Kidney (tissue), 14 donors: ENCODE results near the gene NR6A1. TPM values are rescaled to one million over a fixed set of nuclear protein-coding genes. Genes with fewer than 3 reads are reported as not detected.

Source experiments
- DNase-seq, 5 donors: peaks; one replicate each; pipeline ENCODE4 v3.0.0-alpha.2; 2013 to 2020
- FAIRE-seq: peaks from 2 replicates; lab custom pipeline; 2012; peaks lifted over from hg19 to GRCh38; lab: Jason Lieb, UNC
- H3K27ac ChIP-seq, 2 donors: one replicate each; pipeline ENCODE4 v1.7.0; 2013; ENCODE audit warnings: low read depth in 2 of 2, low read length in 2 of 2, inconsistent platforms in 1 of 2
- H3K27me3 ChIP-seq: one replicate; pipeline ENCODE4 v1.7.1; 2013; ENCODE audit warnings: low read length, inconsistent platforms; ENCODE audit not compliant: control insufficient read depth, insufficient read depth
- H3K36me3 ChIP-seq, 3 donors: one replicate each; pipeline versions ENCODE4 v1.7.0 to v1.7.1; 2013; ENCODE audit warnings: low read length in 3 of 3, control low read depth in 1 of 3, inconsistent platforms in 1 of 3; ENCODE audit not compliant: insufficient read depth in 3 of 3, control insufficient read depth in 2 of 3
- H3K4me1 ChIP-seq, 3 donors: one replicate each; pipeline versions ENCODE4 v1.7.0 to v1.7.1; 2013; ENCODE audit warnings: low read length in 3 of 3, inconsistent platforms in 1 of 3, low read depth in 1 of 3; ENCODE audit not compliant: control insufficient read depth in 2 of 3, insufficient read depth in 2 of 3
- H3K4me3 ChIP-seq, 3 donors: one replicate each; pipeline versions ENCODE4 v1.7.0 to v1.8.1; 2013; ENCODE audit warnings: low read length in 3 of 3, control low read depth in 1 of 3, inconsistent platforms in 1 of 3
- H3K9ac ChIP-seq, 3 donors: one replicate each; pipeline versions ENCODE4 v1.7.0 to v1.7.1; 2013; ENCODE audit warnings: low read length in 3 of 3, control low read depth in 1 of 3, inconsistent platforms in 1 of 3
- H3K9me3 ChIP-seq, 3 donors: one replicate each; pipeline versions ENCODE4 v1.7.0 to v1.7.1; 2013; ENCODE audit warnings: low read length in 3 of 3, control low read depth in 1 of 3, inconsistent platforms in 1 of 3; ENCODE audit not compliant: control insufficient read depth in 2 of 3, insufficient read depth in 1 of 3
- intact Hi-C: fragments of 100-400 bp; cut with DNase I; formaldehyde crosslinking; loops from one replicate; pipeline ENCODE4 v1.11.1; 2022
- polyA plus RNA-seq: library from polyadenylated mRNA; stranded (reverse); fragments of 350-450 nt; fragmentation: Illumina TruSeq; extraction: RNeasy Lipid Tissue Mini Kit (QIAGEN cat#74804); gene quantifications from one replicate; pipeline ENCODE4 v1.2.3, GENCODE V29; 2014; ENCODE audit warnings: low read depth, low replicate concordance; ENCODE audit not compliant: insufficient read depth
- total RNA-seq: library from RNA; stranded (reverse); fragmentation: NEBNext Ultra II Directional; extraction: Animal tissue kit (Norgen Biotek cat#: 25700); gene quantifications from one replicate; pipeline ENCODE4 v1.2.1, GENCODE V29; 2021
- TF ChIP-seq, protein P1 (sequence below): IDR thresholded peaks from 3 replicates; pipeline ENCODE4 v1.5.1; 2012; ENCODE audit warnings: mild to moderate bottlenecking, moderate library complexity, borderline replicate concordance; ENCODE audit not compliant: insufficient read depth; ENCODE audit errors: extremely low read depth
- donor health status: control.
- donor health status: control.
- donor health status: control.
- donor health status: control.
- donor health status: control.
- donor health status: DM: yes; HTN: yes; CAD: no.
- donor health status: Normal renal cell carcinoma (clear cell type).

The NR6A1 gene
- total and polyA plus RNA-seq, 2 donors from 2014 or later: 1.2 to 3.5 TPM

DNA sequence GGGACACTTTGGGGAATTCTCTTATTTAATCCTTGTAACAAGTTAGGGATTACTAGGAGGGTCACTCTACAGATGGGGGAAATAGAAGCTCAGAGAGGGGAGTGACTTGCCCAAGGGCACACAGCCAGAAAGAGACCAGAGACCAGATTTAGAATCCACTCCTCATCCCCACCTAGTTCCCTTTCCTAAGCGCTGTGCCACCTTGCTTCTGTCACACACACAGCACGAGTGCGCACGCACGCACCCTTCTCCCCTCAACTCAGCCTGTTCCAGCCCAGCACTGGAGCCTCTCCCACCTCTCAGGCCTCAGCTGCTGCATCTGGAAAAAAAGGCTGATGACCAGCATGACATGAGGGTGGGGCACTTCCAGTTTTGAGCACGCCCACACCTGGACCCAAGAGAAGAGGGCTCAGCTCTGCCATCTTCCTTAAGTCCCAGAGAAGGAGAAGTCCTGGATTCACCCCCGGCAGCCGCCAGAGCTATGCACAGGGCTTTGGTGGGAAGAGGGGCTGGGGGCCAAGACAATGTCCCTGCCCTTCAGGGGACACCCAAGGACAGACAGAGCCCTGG lies 282.4 kb downstream of the NR6A1 start:
- no peaks in the 10 kb centered on the region for H3K4me1 ChIP-seq
- TF ChIP-seq, protein P1, sequence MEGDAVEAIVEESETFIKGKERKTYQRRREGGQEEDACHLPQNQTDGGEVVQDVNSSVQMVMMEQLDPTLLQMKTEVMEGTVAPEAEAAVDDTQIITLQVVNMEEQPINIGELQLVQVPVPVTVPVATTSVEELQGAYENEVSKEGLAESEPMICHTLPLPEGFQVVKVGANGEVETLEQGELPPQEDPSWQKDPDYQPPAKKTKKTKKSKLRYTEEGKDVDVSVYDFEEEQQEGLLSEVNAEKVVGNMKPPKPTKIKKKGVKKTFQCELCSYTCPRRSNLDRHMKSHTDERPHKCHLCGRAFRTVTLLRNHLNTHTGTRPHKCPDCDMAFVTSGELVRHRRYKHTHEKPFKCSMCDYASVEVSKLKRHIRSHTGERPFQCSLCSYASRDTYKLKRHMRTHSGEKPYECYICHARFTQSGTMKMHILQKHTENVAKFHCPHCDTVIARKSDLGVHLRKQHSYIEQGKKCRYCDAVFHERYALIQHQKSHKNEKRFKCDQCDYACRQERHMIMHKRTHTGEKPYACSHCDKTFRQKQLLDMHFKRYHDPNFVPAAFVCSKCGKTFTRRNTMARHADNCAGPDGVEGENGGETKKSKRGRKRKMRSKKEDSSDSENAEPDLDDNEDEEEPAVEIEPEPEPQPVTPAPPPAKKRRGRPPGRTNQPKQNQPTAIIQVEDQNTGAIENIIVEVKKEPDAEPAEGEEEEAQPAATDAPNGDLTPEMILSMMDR: no peak
- FAIRE-seq (no peak), DNase-seq (no peak)
- no peak overlapping the region for H3K4me3 ChIP-seq
- H3K27me3 ChIP-seq: peaks cover 11% of the 10 kb centered on the region
- no peaks in the 10 kb centered on the region for H3K36me3 ChIP-seq
- H3K9me3 ChIP-seq: no peaks in the 10 kb centered on the region
- H3K27ac ChIP-seq: no peak overlapping the region
- H3K9ac ChIP-seq: no peak overlapping the region
- intact Hi-C loops: no loop called here

DNA sequence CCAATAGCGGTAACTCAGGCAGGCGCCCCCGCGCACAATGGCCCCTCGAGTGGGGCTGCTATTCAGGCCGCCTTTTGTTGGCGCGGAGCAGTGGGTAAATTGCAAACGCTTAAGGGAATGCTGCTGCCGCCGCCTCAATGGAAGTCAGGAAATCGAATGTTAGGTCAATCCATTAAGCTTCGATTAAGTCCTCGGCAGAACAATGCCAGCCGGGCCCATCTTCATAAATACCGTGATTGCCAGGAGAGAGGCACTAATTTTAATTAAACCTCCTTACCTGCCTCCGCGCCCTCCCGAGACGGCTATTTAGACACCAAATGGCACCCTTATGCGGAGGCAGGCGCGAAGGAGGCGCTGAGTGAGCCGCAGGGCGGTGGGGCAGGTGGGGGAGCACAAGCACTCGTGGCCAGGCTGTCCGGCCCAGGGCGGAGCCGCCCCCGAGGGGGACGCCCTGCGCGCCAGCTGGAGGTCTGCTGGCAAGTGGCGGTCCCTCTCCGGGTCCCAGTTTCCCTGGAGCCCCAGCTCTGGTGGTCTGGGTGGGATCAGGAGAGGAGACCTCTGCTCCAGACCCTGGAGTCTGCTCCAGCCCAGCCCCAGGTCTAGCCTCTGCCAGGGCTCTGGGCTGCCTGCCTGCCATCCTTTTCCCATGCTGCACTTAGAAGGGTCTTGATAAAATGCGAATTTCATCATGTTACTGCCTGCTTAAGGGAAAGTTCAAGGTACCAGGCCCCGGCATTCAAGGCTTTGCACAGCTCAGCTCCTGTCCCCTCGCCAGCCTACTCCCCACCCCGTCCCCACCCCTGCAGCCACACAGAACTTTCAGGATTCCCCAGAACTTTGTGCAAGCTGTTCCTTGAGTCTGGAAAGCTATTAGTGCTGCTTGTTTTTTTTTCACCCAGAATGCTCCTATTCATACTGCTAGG lies 283.6 kb downstream of the NR6A1 start:
- TF ChIP-seq, protein P1: no peak
- DNase-seq: no peak
- H3K36me3 ChIP-seq: no peaks in the 10 kb centered on the region
- no peak overlapping the region for H3K9ac ChIP-seq
- H3K27me3 ChIP-seq: peaks cover 11% of the 10 kb centered on the region
- FAIRE-seq: no peak
- intact Hi-C loops: no loop called here
- no peak overlapping the region for H3K27ac ChIP-seq
- H3K9me3 ChIP-seq: peaks cover 0 to 4% (median 0%) of the 10 kb centered on the region in 3 donors
- no peaks in the 10 kb centered on the region for H3K4me1 ChIP-seq
- no peak overlapping the region for H3K4me3 ChIP-seq

DNA sequence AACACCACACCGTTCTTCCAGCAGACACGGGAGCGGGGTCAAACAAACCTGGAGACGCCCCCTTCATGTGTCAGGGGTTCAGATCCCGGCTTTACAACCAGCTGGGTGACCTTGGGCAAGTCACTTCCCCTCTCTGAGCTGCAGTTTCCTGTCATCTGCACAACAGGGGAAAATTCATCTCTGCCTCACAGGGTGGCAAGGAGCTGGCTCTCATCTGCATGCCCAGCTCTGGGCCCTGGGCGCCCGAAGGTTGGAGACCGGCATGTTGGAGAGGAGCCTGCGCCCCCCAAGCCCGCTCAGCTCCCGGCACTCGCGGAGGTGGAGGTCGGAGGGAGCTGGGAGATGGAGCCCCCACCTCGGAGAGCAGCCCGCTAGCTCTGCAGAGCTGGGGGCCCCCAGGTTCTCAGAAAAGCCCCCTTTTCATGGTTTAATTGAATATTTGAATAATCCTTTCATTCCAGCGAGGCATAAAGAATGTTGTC lies 284.3 kb downstream of the NR6A1 start:
- H3K9ac ChIP-seq: no peak overlapping the region
- H3K36me3 ChIP-seq: no peaks in the 10 kb centered on the region
- no peak overlapping the region for H3K27ac ChIP-seq
- TF ChIP-seq, protein P1: no peak
- intact Hi-C loops: no loop called here
- peaks cover 11% of the 10 kb centered on the region for H3K27me3 ChIP-seq
- H3K9me3 ChIP-seq: peaks cover 0 to 4% (median 0%) of the 10 kb centered on the region in 3 donors
- DNase-seq (no peak), FAIRE-seq (no peak)
- H3K4me3 ChIP-seq: no peak overlapping the region
- H3K4me1 ChIP-seq: no peaks in the 10 kb centered on the region
